Testis (tissue), 2 donors: ENCODE data around the gene TLCD5.

Experiments
- CTCF ChIP-seq, 3 experiments: fragments of 450-650 bp in 2 of 3; fragments of 200-600 bp in 1 of 3; sonication (generic) in 1 of 3; IDR thresholded peaks; one replicate each; pipeline ENCODE4 v1.5.1; 2016 to 2019; ENCODE audit warnings: antibody characterized with exemption in 3 of 3, mild to moderate bottlenecking in 2 of 3, moderate library complexity in 1 of 3
- POLR2A ChIP-seq: fragments of 450-650 bp; IDR thresholded peaks from one replicate; pipeline ENCODE4 v1.6.1; 2017; ENCODE audit warnings: antibody characterized with exemption, mild to moderate bottlenecking, moderate library complexity

- TF ChIP-seq POLR2A: no peak
- TF ChIP-seq CTCF (IDR thresholded peaks at IDR 0.05): no peak
Observed at GRCh38 chr11:120308081-120308480, 17.0 kb upstream of the TLCD5 start.
